Esophagus (tissue), 2 donors: ENCODE data around the gene MED27. TPM values are rescaled to one million over a fixed set of nuclear protein-coding genes. Genes with fewer than 3 reads are reported as not detected.
"Not testable (repeated sequence)": the region's sequence is repeated elsewhere in the genome, so short reads cannot be mapped to it uniquely, and the experiment has no call there.

Experiments used
- H3K27ac ChIP-seq, 2 donors: one replicate each; pipeline ENCODE4 v1.5.1; 2013; ENCODE audit warnings: low read depth in 2 of 2, mild to moderate bottlenecking in 2 of 2, inconsistent platforms in 1 of 2, low read length in 1 of 2, moderate library complexity in 1 of 2
- H3K27me3 ChIP-seq, 2 donors: one replicate each; pipeline ENCODE4 v1.6.1; 2013; ENCODE audit warnings: low read length in 2 of 2, control low read depth in 1 of 2, mild to moderate bottlenecking in 1 of 2; ENCODE audit not compliant: insufficient read depth in 2 of 2, control insufficient read depth in 1 of 2
- H3K36me3 ChIP-seq, 2 donors: one replicate each; pipeline ENCODE4 v1.6.1; 2013; ENCODE audit warnings: low read length in 1 of 2; ENCODE audit not compliant: control insufficient read depth in 2 of 2, insufficient read depth in 2 of 2
- H3K4me1 ChIP-seq, 2 donors: one replicate each; pipeline ENCODE4 v1.6.1; 2013; ENCODE audit warnings: low read length in 1 of 2; ENCODE audit not compliant: control insufficient read depth in 2 of 2, insufficient read depth in 2 of 2
- H3K4me3 ChIP-seq, 2 donors: one replicate each; pipeline ENCODE4 v1.5.1; 2013; ENCODE audit warnings: low read length in 2 of 2, mild to moderate bottlenecking in 2 of 2, low read depth in 1 of 2, moderate library complexity in 1 of 2
- H3K9me3 ChIP-seq, 2 donors: one replicate each; pipeline ENCODE4 v1.6.1; 2013; ENCODE audit warnings: mild to moderate bottlenecking in 2 of 2, low read depth in 1 of 2, low read length in 1 of 2, moderate library complexity in 1 of 2; ENCODE audit not compliant: control insufficient read depth in 2 of 2, insufficient read depth in 1 of 2
- WGBS, 2 donors: extraction: QIAGEN DNeasy Blood & Tissue Kit; methylation state at CpG; one replicate each; pipeline ENCODE4 v1.1.7; 2013; 5-methylcytosine and 5-hydroxymethylcytosine counted together
- polyA plus RNA-seq, 2 donors: library from polyadenylated mRNA; stranded (reverse); fragments of 200-250 nt; gene quantifications; one replicate each; pipeline ENCODE4 v1.2.3, GENCODE V29; 2013
- donor health status: healthy with polysubstance abuse.
- donor health status: Bipolar disorder and iron deficiency.

Gene MED27
- polyA plus RNA-seq, 2 donors, result 6.1 to 19.2 TPM

- H3K4me3 ChIP-seq, result no peak overlapping the region
- H3K36me3 ChIP-seq, result no peaks in the 10 kb centered on the region
- no peaks in the 10 kb centered on the region for H3K4me1 ChIP-seq
- no peaks in the 10 kb centered on the region for H3K9me3 ChIP-seq
- no peaks in the 10 kb centered on the region for H3K27me3 ChIP-seq
- WGBS, 2 donors, result 97 to 99% methylated on average over 3 of the region's 3 CpGs
- no peak overlapping the region for H3K27ac ChIP-seq
Observed at GRCh38 chr9:131934673-131935072, 145.0 kb downstream of the MED27 start.

GRCh38 chr9:131927091-131927490 lies 152.6 kb downstream of the MED27 start:
- Histone ChIP-seq H3K4me1 (no peaks in the 10 kb centered on the region), H3K36me3 (no peaks in the 10 kb centered on the region), H3K9me3 (no peaks in the 10 kb centered on the region), H3K4me3 (no peak overlapping the region), H3K27me3 (no peaks in the 10 kb centered on the region), H3K27ac (no peak overlapping the region)
- WGBS, 2 donors, result 29 to 53% methylated on average over 3 of the region's 3 CpGs

GRCh38 chr9:131926360-131926922 lies 153.2 kb downstream of the MED27 start:
- no peak overlapping the region for H3K4me3 ChIP-seq

GRCh38 chr9:131925677-131926177 lies 153.9 kb downstream of the MED27 start:
- WGBS, 2 donors, result 93 to 98% methylated on average over 6 of the region's 6 CpGs
- no peak overlapping the region for H3K4me3 ChIP-seq
- no peaks in the 10 kb centered on the region for H3K36me3 ChIP-seq
- no peaks in the 10 kb centered on the region for H3K9me3 ChIP-seq
- H3K27me3 ChIP-seq, result no peaks in the 10 kb centered on the region
- no peaks in the 10 kb centered on the region for H3K4me1 ChIP-seq
- H3K27ac ChIP-seq, result no peak overlapping the region

More at GRCh38 chr9:131926360-131926922, 153.2 kb downstream of the MED27 start:
- no peak overlapping the region for H3K27ac ChIP-seq
- H3K4me1 ChIP-seq, result no peaks in the 10 kb centered on the region
- H3K36me3 ChIP-seq, result no peaks in the 10 kb centered on the region
- H3K27me3 ChIP-seq, result no peaks in the 10 kb centered on the region
- no peaks in the 10 kb centered on the region for H3K9me3 ChIP-seq
- WGBS, 2 donors, result 92 to 93% methylated on average over 6 of the region's 6 CpGs

- 84 to 92% methylated on average over 4 of the region's 4 CpGs for WGBS, 2 donors
- no peak overlapping the region for H3K27ac ChIP-seq
- H3K9me3 ChIP-seq, result no peaks in the 10 kb centered on the region
- no peaks in the 10 kb centered on the region for H3K27me3 ChIP-seq
- no peaks in the 10 kb centered on the region for H3K4me1 ChIP-seq
- H3K4me3 ChIP-seq, result no peak overlapping the region
- H3K36me3 ChIP-seq, result no peaks in the 10 kb centered on the region
Observed at GRCh38 chr9:131923766-131924165, 155.9 kb downstream of the MED27 start.

- WGBS, 2 donors, result 78 to 81% methylated on average over 3 of the region's 3 CpGs
- no peaks in the 10 kb centered on the region for H3K36me3 ChIP-seq
- H3K27me3 ChIP-seq, result no peaks in the 10 kb centered on the region
- H3K4me1 ChIP-seq, result no peaks in the 10 kb centered on the region
- no peak overlapping the region for H3K4me3 ChIP-seq
- H3K27ac ChIP-seq, result no peak overlapping the region
- H3K9me3 ChIP-seq, result no peaks in the 10 kb centered on the region
Observed at GRCh38 chr9:131923132-131923671, 156.5 kb downstream of the MED27 start.

GRCh38 chr9:131921635-131922034 lies 158.0 kb downstream of the MED27 start:
- not testable (repeated sequence) for H3K27me3 ChIP-seq, H3K4me1 ChIP-seq, H3K27ac ChIP-seq, H3K4me3 ChIP-seq, H3K36me3 ChIP-seq, H3K9me3 ChIP-seq
- WGBS, 2 donors, result 92 to 96% methylated on average over 5 of the region's 5 CpGs

- no peaks in the 10 kb centered on the region for H3K9me3 ChIP-seq
- peaks cover 2 to 4% of the 10 kb centered on the region in 2 donors for H3K36me3 ChIP-seq
- H3K27ac ChIP-seq, result no peak overlapping the region
- 83 to 84% methylated on average over 1 of the region's 1 CpG for WGBS, 2 donors
- H3K4me3 ChIP-seq, result no peak overlapping the region
- H3K4me1 ChIP-seq, result peaks cover 0 to 3% of the 10 kb centered on the region in 2 donors
- no peaks in the 10 kb centered on the region for H3K27me3 ChIP-seq
Observed at GRCh38 chr9:131919216-131919615, 160.5 kb downstream of the MED27 start.

GRCh38 chr9:131918481-131918880 lies 161.2 kb downstream of the MED27 start:
- Histone ChIP-seq H3K4me3 (no peak overlapping the region), H3K9me3 (no peaks in the 10 kb centered on the region), H3K36me3 (peaks cover 2 to 4% of the 10 kb centered on the region in 2 donors), H3K27me3 (no peaks in the 10 kb centered on the region), H3K27ac (no peak overlapping the region), H3K4me1 (peaks cover 0 to 3% of the 10 kb centered on the region in 2 donors)
- WGBS, 2 donors, result 92 to 96% methylated on average over 5 of the region's 5 CpGs

GRCh38 chr9:131917009-131917408 lies 162.7 kb downstream of the MED27 start:
- Histone ChIP-seq H3K36me3 (peaks cover 2 to 4% of the 10 kb centered on the region in 2 donors), H3K9me3 (no peaks in the 10 kb centered on the region), H3K4me3 (no peak overlapping the region), H3K4me1 (peaks cover 0 to 3% of the 10 kb centered on the region in 2 donors), H3K27me3 (no peaks in the 10 kb centered on the region), H3K27ac (no peak overlapping the region)
- 92 to 100% methylated on average over 2 of the region's 2 CpGs for WGBS, 2 donors
